Testis (tissue), 2 donors: ENCODE results near the gene RGL4.

ENCODE experiments used
- POLR2A ChIP-seq: fragments of 450-650 bp; IDR thresholded peaks from one replicate; pipeline ENCODE4 v1.6.1; 2017; ENCODE audit warnings: antibody characterized with exemption, mild to moderate bottlenecking, moderate library complexity
- TF ChIP-seq, protein P1 (sequence below), 3 experiments: fragments of 450-650 bp in 2 of 3; fragments of 200-600 bp in 1 of 3; sonication (generic) in 1 of 3; IDR thresholded peaks; one replicate each; pipeline ENCODE4 v1.5.1; 2016 to 2019; ENCODE audit warnings: antibody characterized with exemption in 3 of 3, mild to moderate bottlenecking in 2 of 3, moderate library complexity in 1 of 3

DNA sequence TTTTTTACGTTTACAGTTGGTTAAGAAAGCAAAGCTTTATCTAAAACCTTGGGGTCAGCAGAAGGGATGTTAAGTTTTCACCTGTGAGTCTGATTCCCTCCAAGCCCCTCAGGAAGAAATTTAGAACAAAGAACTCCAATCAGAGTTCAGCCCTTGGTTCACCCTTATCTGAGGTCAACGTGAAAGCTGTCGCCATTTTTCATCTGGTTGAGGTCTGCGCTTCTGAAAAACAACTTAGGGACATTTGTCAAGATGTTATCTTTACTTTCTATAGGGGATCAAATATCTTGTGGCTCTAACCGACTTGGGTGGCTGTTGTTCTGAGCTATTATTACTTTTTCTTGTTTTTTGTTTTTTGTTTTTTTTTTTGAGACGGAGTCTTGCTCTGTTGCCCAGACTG lies 30.0 kb downstream of the RGL4 start:
- TF ChIP-seq, protein P1, sequence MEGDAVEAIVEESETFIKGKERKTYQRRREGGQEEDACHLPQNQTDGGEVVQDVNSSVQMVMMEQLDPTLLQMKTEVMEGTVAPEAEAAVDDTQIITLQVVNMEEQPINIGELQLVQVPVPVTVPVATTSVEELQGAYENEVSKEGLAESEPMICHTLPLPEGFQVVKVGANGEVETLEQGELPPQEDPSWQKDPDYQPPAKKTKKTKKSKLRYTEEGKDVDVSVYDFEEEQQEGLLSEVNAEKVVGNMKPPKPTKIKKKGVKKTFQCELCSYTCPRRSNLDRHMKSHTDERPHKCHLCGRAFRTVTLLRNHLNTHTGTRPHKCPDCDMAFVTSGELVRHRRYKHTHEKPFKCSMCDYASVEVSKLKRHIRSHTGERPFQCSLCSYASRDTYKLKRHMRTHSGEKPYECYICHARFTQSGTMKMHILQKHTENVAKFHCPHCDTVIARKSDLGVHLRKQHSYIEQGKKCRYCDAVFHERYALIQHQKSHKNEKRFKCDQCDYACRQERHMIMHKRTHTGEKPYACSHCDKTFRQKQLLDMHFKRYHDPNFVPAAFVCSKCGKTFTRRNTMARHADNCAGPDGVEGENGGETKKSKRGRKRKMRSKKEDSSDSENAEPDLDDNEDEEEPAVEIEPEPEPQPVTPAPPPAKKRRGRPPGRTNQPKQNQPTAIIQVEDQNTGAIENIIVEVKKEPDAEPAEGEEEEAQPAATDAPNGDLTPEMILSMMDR (IDR thresholded peaks at IDR 0.05) = no peak
- no peak for TF ChIP-seq POLR2A
